Left renal cortex interstitium (tissue), 4 donors: ENCODE results near the gene ARHGEF25. TPM values are rescaled to one million over a fixed set of nuclear protein-coding genes. Genes with fewer than 3 reads are reported as not detected.

ENCODE experiments used
- polyA plus RNA-seq, 4 donors: library from polyadenylated mRNA; unstranded; fragments of 120-200 nt; gene quantifications; one replicate each; pipeline ENCODE4 v1.2.1, GENCODE V29; 2013; ENCODE audit not compliant: insufficient read length in 4 of 4

Gene ARHGEF25
- polyA plus RNA-seq, 4 donors = 29.2 to 38.3 (median 34.6) TPM

Other genes with a start within 250 kb of the ARHGEF25 start
- gene R3HDM2, start 180.4 kb upstream of the ARHGEF25 start, polyA plus RNA-seq = 100 to 1,000 TPM in 2 of 4 donors, 10 to 100 TPM in 2; 52.3 to 104 (median 80.9) TPM
- under 1 TPM; 0.19 to 0.25 (median 0.20) TPM for gene INHBC, start 176.7 kb upstream of the ARHGEF25 start, polyA plus RNA-seq
- under 1 TPM; 0.55 to 0.99 (median 0.67) TPM for gene INHBE, start 156.1 kb upstream of the ARHGEF25 start, polyA plus RNA-seq
- 10 to 100 TPM; 15.0 to 31.1 (median 19.3) TPM for gene GLI1, start 151.7 kb upstream of the ARHGEF25 start, polyA plus RNA-seq
- gene ARHGAP9, start 131.6 kb upstream of the ARHGEF25 start, polyA plus RNA-seq = 1 to 10 TPM; 1.1 to 3.8 (median 3.1) TPM
- 100 to 1,000 TPM in 3 of 4 donors, 10 to 100 TPM in 1; 94.7 to 157 (median 126) TPM for gene MARS1, start 123.4 kb upstream of the ARHGEF25 start, polyA plus RNA-seq
- gene DDIT3, start 90.9 kb upstream of the ARHGEF25 start, polyA plus RNA-seq = 10 to 100 TPM; 30.1 to 35.2 (median 32.7) TPM
- 10 to 100 TPM; 38.4 to 98.6 (median 75.0) TPM for gene MBD6, start 88.6 kb upstream of the ARHGEF25 start, polyA plus RNA-seq
- 100 to 1,000 TPM; 160 to 179 (median 169) TPM for gene DCTN2, start 64.2 kb upstream of the ARHGEF25 start, polyA plus RNA-seq
- 1 to 10 TPM in 1 of 4 donors, under 1 TPM in 3; 0.30 to 1.0 (median 0.54) TPM for gene KIF5A, start 61.4 kb upstream of the ARHGEF25 start, polyA plus RNA-seq
- 10 to 100 TPM; 38.0 to 46.0 (median 39.5) TPM for gene PIP4K2C, start 20.2 kb upstream of the ARHGEF25 start, polyA plus RNA-seq
- gene DTX3, start 6.6 kb upstream of the ARHGEF25 start, polyA plus RNA-seq = 10 to 100 TPM; 47.7 to 75.1 (median 61.0) TPM
- gene B4GALNT1, start 21.8 kb downstream of the ARHGEF25 start, polyA plus RNA-seq = 1 to 10 TPM in 1 of 4 donors, under 1 TPM in 3; 0.58 to 1.4 (median 0.76) TPM
- 100 to 1,000 TPM; 206 to 226 (median 209) TPM for gene OS9, start 82.7 kb downstream of the ARHGEF25 start, polyA plus RNA-seq
- 1 to 10 TPM; 1.1 to 1.8 (median 1.2) TPM for gene AGAP2, start 127.3 kb downstream of the ARHGEF25 start, polyA plus RNA-seq
- gene TSPAN31, start 133.6 kb downstream of the ARHGEF25 start, polyA plus RNA-seq = 10 to 100 TPM; 83.5 to 98.6 (median 91.7) TPM
- 100 to 1,000 TPM; 205 to 270 (median 239) TPM for gene CDK4, start 140.9 kb downstream of the ARHGEF25 start, polyA plus RNA-seq
- 10 to 100 TPM; 15.6 to 25.2 (median 19.7) TPM for gene MARCHF9, start 143.7 kb downstream of the ARHGEF25 start, polyA plus RNA-seq
- gene CYP27B1, start 155.6 kb downstream of the ARHGEF25 start, polyA plus RNA-seq = 1 to 10 TPM in 3 of 4 donors, under 1 TPM in 1; 0.78 to 1.8 (median 1.3) TPM
- gene METTL1, start 160.7 kb downstream of the ARHGEF25 start, polyA plus RNA-seq = 10 to 100 TPM; 28.4 to 32.0 (median 30.4) TPM
- 10 to 100 TPM in 3 of 4 donors, 1 to 10 TPM in 1; 9.1 to 13.5 (median 12.4) TPM for gene EEF1AKMT3, start 161.2 kb downstream of the ARHGEF25 start, polyA plus RNA-seq
- gene TSFM, start 171.4 kb downstream of the ARHGEF25 start, polyA plus RNA-seq = 10 to 100 TPM; 34.6 to 52.1 (median 42.8) TPM
- 10 to 100 TPM in 2 of 4 donors, 1 to 10 TPM in 2; 6.2 to 18.3 (median 10.5) TPM for gene AVIL, start 207.3 kb downstream of the ARHGEF25 start, polyA plus RNA-seq
- gene CTDSP2, start 235.3 kb downstream of the ARHGEF25 start, polyA plus RNA-seq = 100 to 1,000 TPM; 237 to 283 (median 255) TPM